Measurements from ENCODE around the gene MYO7A. TPM values are rescaled to one million over a fixed set of nuclear protein-coding genes. Genes with fewer than 3 reads are reported as not detected.

Gene MYO7A
- total and polyA plus RNA-seq, 2 donors (not counting 1 experiment from before 2014, with no cell fraction given): 0.03 to 0.07 TPM

- Mint-ChIP-seq H3K4me1 (peaks cover 5% of the 10 kb centered on the region), H3K27ac (no peak overlapping the region), H3K9me3 (ENCODE audit: insufficient read depth) (no peaks in the 10 kb centered on the region), H3K27me3 (no peaks in the 10 kb centered on the region), H3K4me3 (no peak overlapping the region)
- H3K4me2 ChIP-seq (replicated peaks; ENCODE audit: low read depth, low read length, poor library complexity, severe bottlenecking): no peak overlapping the region
- intact Hi-C loops (cut with micrococcal nuclease): no loop called here
- H2AFZ ChIP-seq (ENCODE audit: insufficient read depth, low read depth, low read length, poor library complexity, severe bottlenecking): no peak overlapping the region
- no peaks in the 10 kb centered on the region for H3K27me3 ChIP-seq (replicated peaks in 1 of 4; ENCODE audit: control extremely low read depth in 1 of 4, control insufficient read depth in 3 of 4, insufficient read depth in 4 of 4, low read length in 3 of 4)
- no peaks in the 10 kb centered on the region for H3K9me3 ChIP-seq (ENCODE audit: control extremely low read depth in 1 of 3, control insufficient read depth in 2 of 3, insufficient read depth in 1 of 3, low read length in 2 of 3)
- H3K27ac ChIP-seq (ENCODE audit: low read length in 2 of 2): no peak overlapping the region
- no peaks in the 10 kb centered on the region for H4K20me1 ChIP-seq (ENCODE audit: control insufficient read depth, insufficient read depth, low read length, poor library complexity, severe bottlenecking)
- DNase-seq: no peak
- 94% methylated on average over 11 of the region's 11 CpGs for WGBS (ENCODE audit: insufficient coverage)
- no peak overlapping the region for H3K9ac ChIP-seq (ENCODE audit: low read length)
- ChIA-PET POLR2A (no interaction called here), CTCF (no interaction called here)
- H3K79me2 ChIP-seq (ENCODE audit: control insufficient read depth, insufficient read depth, low read length): no peaks in the 10 kb centered on the region
- peaks cover 0 to under 1% of the 10 kb centered on the region in 2 donors for H3K4me1 ChIP-seq (ENCODE audit: control insufficient read depth in 2 of 2, insufficient read depth in 2 of 2, low read length in 2 of 2)
- H3K4me3 ChIP-seq (ENCODE audit: control extremely low read depth in 1 of 5, extremely low read depth in 1 of 5, insufficient read depth in 1 of 5, low read depth in 2 of 5, low read length in 4 of 5): no peak overlapping the region
- ATAC-seq (ENCODE audit: low read depth): no peak
- H3K36me3 ChIP-seq (replicated peaks in 1 of 2; ENCODE audit: control extremely low read depth in 1 of 2, control insufficient read depth in 1 of 2, extremely low read depth in 1 of 2, insufficient read depth in 2 of 2, low read length in 1 of 2): no peaks in the 10 kb centered on the region
- no peak for TF ChIP-seq CTCF (IDR thresholded peaks at IDR 0.05)
- TF ChIP-seq EZH2 (IDR thresholded peaks at IDR 0.05; ENCODE audit: borderline replicate concordance, insufficient read depth, low read depth, low read length, poor library complexity, severe bottlenecking): no peak
These were observed 53.2 kb downstream of the MYO7A start for GRCh38 chr11:77181226-77181625.

GRCh38 chr11:77181799-77182541 lies 53.9 kb downstream of the MYO7A start:
- ATAC-seq (ENCODE audit: low read depth) (no peak), DNase-seq (no peak)
- POLR2A ChIA-PET: no interaction called here
- Mint-ChIP-seq H3K4me3 (no peak overlapping the region), H3K4me1 (no peaks in the 10 kb centered on the region), H3K9me3 (ENCODE audit: insufficient read depth) (no peaks in the 10 kb centered on the region), H3K27ac (no peak overlapping the region), H3K27me3 (no peaks in the 10 kb centered on the region)
- intact Hi-C loops (cut with micrococcal nuclease): no loop called here
- Histone ChIP-seq H3K36me3 (replicated peaks in 1 of 2; ENCODE audit: control extremely low read depth in 1 of 2, control insufficient read depth in 1 of 2, extremely low read depth in 1 of 2, insufficient read depth in 2 of 2, low read length in 1 of 2) (no peaks in the 10 kb centered on the region), H3K9ac (ENCODE audit: low read length) (no peak overlapping the region), H3K4me2 (replicated peaks; ENCODE audit: low read depth, low read length, poor library complexity, severe bottlenecking) (no peak overlapping the region), H3K9me3 (ENCODE audit: control extremely low read depth in 1 of 3, control insufficient read depth in 2 of 3, insufficient read depth in 1 of 3, low read length in 2 of 3) (no peaks in the 10 kb centered on the region), H3K4me3 (ENCODE audit: control extremely low read depth in 1 of 5, extremely low read depth in 1 of 5, insufficient read depth in 1 of 5, low read depth in 2 of 5, low read length in 4 of 5) (no peak overlapping the region), H3K27me3 (replicated peaks in 1 of 4; ENCODE audit: control extremely low read depth in 1 of 4, control insufficient read depth in 3 of 4, insufficient read depth in 4 of 4, low read length in 3 of 4) (no peaks in the 10 kb centered on the region), H3K4me1 (ENCODE audit: control insufficient read depth in 2 of 2, insufficient read depth in 2 of 2, low read length in 2 of 2) (no peaks in the 10 kb centered on the region), H2AFZ (ENCODE audit: insufficient read depth, low read depth, low read length, poor library complexity, severe bottlenecking) (no peak overlapping the region), H3K79me2 (ENCODE audit: control insufficient read depth, insufficient read depth, low read length) (no peaks in the 10 kb centered on the region), H3K27ac (ENCODE audit: low read length in 2 of 2) (no peak overlapping the region), H4K20me1 (ENCODE audit: control insufficient read depth, insufficient read depth, low read length, poor library complexity, severe bottlenecking) (no peaks in the 10 kb centered on the region)
- TF ChIP-seq CTCF (IDR thresholded peaks at IDR 0.05): no peak
- TF ChIP-seq EZH2 (IDR thresholded peaks at IDR 0.05; ENCODE audit: borderline replicate concordance, insufficient read depth, low read depth, low read length, poor library complexity, severe bottlenecking): no peak
- CTCF ChIA-PET: no interaction called here
- WGBS (ENCODE audit: insufficient coverage): 85% methylated on average over 21 of the region's 22 CpGs
